CD4-positive, alpha-beta T cell treated with Interferon gamma for 1 hour (primary cell): ENCODE data around the gene TPST1.
A peak's percentile ranks its signal among the peaks of the same experiment; 100 is the strongest.
"Not testable (repeated sequence)": the region's sequence is repeated elsewhere in the genome, so short reads cannot be mapped to it uniquely, and the experiment has no call there.

Experiments used
- DNase-seq: peaks from one replicate; pipeline ENCODE4 v3.0.0-alpha.2; 2020

Gene TPST1

GRCh38 chr7:66344166-66344565, 139.0 kb downstream of the TPST1 start:
- no peak for DNase-seq

- DNase-seq: no peak
Observed at GRCh38 chr7:66348531-66348930, 143.4 kb downstream of the TPST1 start.

GRCh38 chr7:66348959-66349358, 143.8 kb downstream of the TPST1 start:
- peak; percentile 8 for DNase-seq

- no peak for DNase-seq
Observed at GRCh38 chr7:66352071-66352470, 146.9 kb downstream of the TPST1 start.

GRCh38 chr7:66353547-66353946, 148.4 kb downstream of the TPST1 start:
- DNase-seq: no peak

- no peak for DNase-seq
Observed at GRCh38 chr7:66355756-66356155, 150.6 kb downstream of the TPST1 start.

- DNase-seq: no peak
Observed at GRCh38 chr7:66356277-66356721, 151.2 kb downstream of the TPST1 start.

GRCh38 chr7:66357087-66357486, 152.0 kb downstream of the TPST1 start:
- no peak for DNase-seq

GRCh38 chr7:66359656-66360211, 154.6 kb downstream of the TPST1 start:
- DNase-seq: no peak

- no peak for DNase-seq
Observed at GRCh38 chr7:66362136-66362535, 157.0 kb downstream of the TPST1 start.

GRCh38 chr7:66363635-66364034, 158.5 kb downstream of the TPST1 start:
- DNase-seq: no peak

- not testable (repeated sequence) for DNase-seq
Observed at GRCh38 chr7:66365031-66365430, 159.9 kb downstream of the TPST1 start.

- DNase-seq: no peak
Observed at GRCh38 chr7:66371096-66371824, 166.1 kb downstream of the TPST1 start.

- DNase-seq: not testable (repeated sequence)
Observed at GRCh38 chr7:66374141-66374840, 169.2 kb downstream of the TPST1 start.

GRCh38 chr7:66376264-66376945, 171.3 kb downstream of the TPST1 start:
- DNase-seq: no peak

- DNase-seq: no peak
Observed at GRCh38 chr7:66377045-66377444, 171.9 kb downstream of the TPST1 start.

GRCh38 chr7:66377714-66378113, 172.6 kb downstream of the TPST1 start:
- no peak for DNase-seq

- DNase-seq: no peak
Observed at GRCh38 chr7:66379542-66380160, 174.5 kb downstream of the TPST1 start.

- no peak for DNase-seq
Observed at GRCh38 chr7:66380272-66380888, 175.2 kb downstream of the TPST1 start.

GRCh38 chr7:66382182-66382923, 177.2 kb downstream of the TPST1 start:
- DNase-seq: not testable (repeated sequence)

- not testable (repeated sequence) for DNase-seq
Observed at GRCh38 chr7:66385191-66385905, 180.2 kb downstream of the TPST1 start.
